H1 (cell line): ENCODE data around the gene POU2F1. TPM values are rescaled to one million over a fixed set of nuclear protein-coding genes. Genes with fewer than 3 reads are reported as not detected.

Experiments
- CTCF ChIA-PET: fragments of 300-600 bp; sonication (Branson Sonifier 250); formaldehyde crosslinking; loops from one replicate; lab custom pipeline; 2021; ENCODE audit not compliant: partially characterized antibody; lab: Charles Lee
- POLR2A ChIA-PET: fragments of 300-600 bp; sonication (Branson Sonifier 250); formaldehyde crosslinking; loops from one replicate; lab custom pipeline; 2021; ENCODE audit warnings: inconsistent platforms; ENCODE audit not compliant: partially characterized antibody; lab: Charles Lee
- DNase-seq, 2 experiments: peaks; one replicate each; pipeline versions ENCODE4 v3.0.0 to v3.0.0-alpha.2; 2010 to 2022; ENCODE audit warnings: low spot score in 2 of 2, low read depth in 1 of 2, mixed read lengths in 1 of 2
- FAIRE-seq: peaks from 2 replicates; lab custom pipeline; 2011; peaks lifted over from hg19 to GRCh38; lab: Jason Lieb, UNC
- H2AFZ ChIP-seq: 2 replicates; pipeline ENCODE4 v1.8.1; 2012; ENCODE audit warnings: low read length, inconsistent platforms
- H2AK5ac ChIP-seq: 2 replicates; pipeline ENCODE4 v1.6.1; 2013; ENCODE audit warnings: low read depth, low read length
- H2BK120ac ChIP-seq: replicated peaks from 2 replicates; pipeline ENCODE3; 2013; ENCODE audit warnings: low read depth, low read length, inconsistent platforms
- H2BK12ac ChIP-seq: 2 replicates; pipeline ENCODE4 v1.6.1; 2013; ENCODE audit warnings: low read depth, low read length
- H2BK15ac ChIP-seq: 2 replicates; pipeline ENCODE4 v1.6.1; 2013; ENCODE audit warnings: low read length
- H2BK20ac ChIP-seq: 2 replicates; pipeline ENCODE4 v1.6.1; 2013; ENCODE audit warnings: low read length
- H2BK5ac ChIP-seq: 2 replicates; pipeline ENCODE4 v1.6.1; 2013; ENCODE audit warnings: low read depth, low read length
- H3K14ac ChIP-seq: 2 replicates; pipeline ENCODE4 v1.6.1; 2013; ENCODE audit warnings: inconsistent platforms; ENCODE audit not compliant: insufficient read length
- H3K18ac ChIP-seq: 2 replicates; pipeline ENCODE4 v1.6.1; 2013; ENCODE audit warnings: low read length; ENCODE audit errors: extremely low read depth
- H3K23ac ChIP-seq: 2 replicates; pipeline ENCODE4 v1.6.1; 2013; ENCODE audit warnings: inconsistent platforms; ENCODE audit not compliant: insufficient read length
- H3K23me2 ChIP-seq: 2 replicates; pipeline ENCODE4 v1.6.1; 2013; ENCODE audit warnings: low read depth, low read length
- H3K27ac ChIP-seq: 2 replicates; pipeline ENCODE4 v1.6.1; 2011; ENCODE audit warnings: low read depth, low read length, inconsistent platforms
- H3K27me3 ChIP-seq, 4 experiments: replicated peaks in 1 of 4; 1 replicate in 1 of 4; 2 replicates in 3 of 4; pipeline versions ENCODE4 v1.6.1 to v1.8.1; 2011 to 2013; ENCODE audit warnings: low read length in 3 of 4, mild to moderate bottlenecking in 3 of 4, inconsistent platforms in 2 of 4, mixed read lengths in 2 of 4, moderate library complexity in 1 of 4; ENCODE audit not compliant: control insufficient read depth in 3 of 4, insufficient read depth in 3 of 4; ENCODE audit errors: extremely low read depth in 1 of 4
- H3K36me3 ChIP-seq, 4 experiments: 2 replicates each; pipeline versions ENCODE4 v1.6.1 to v1.8.1; 2011 to 2013; ENCODE audit warnings: mild to moderate bottlenecking in 4 of 4, low read length in 3 of 4, moderate library complexity in 2 of 4, control low read depth in 1 of 4, inconsistent platforms in 1 of 4; ENCODE audit not compliant: insufficient read depth in 4 of 4, control insufficient read depth in 2 of 4
- H3K4ac ChIP-seq: replicated peaks from 2 replicates; pipeline ENCODE3; 2013; ENCODE audit warnings: low read length, low read depth, mixed read lengths, inconsistent platforms; ENCODE audit not compliant: insufficient read length
- H3K4me1 ChIP-seq, 4 experiments: replicated peaks in 1 of 4; 1 replicate in 1 of 4; 2 replicates in 3 of 4; pipeline versions ENCODE4 v1.6.1 to v1.8.1; 2011 to 2013; ENCODE audit warnings: low read length in 3 of 4, inconsistent platforms in 2 of 4, mixed read lengths in 1 of 4; ENCODE audit not compliant: insufficient read depth in 4 of 4, control insufficient read depth in 3 of 4
- H3K4me2 ChIP-seq, 2 experiments: 2 replicates each; pipeline versions ENCODE4 v1.6.1 to v1.8.1; 2011 to 2013; ENCODE audit warnings: low read depth in 2 of 2, low read length in 2 of 2, control low read depth in 1 of 2, inconsistent platforms in 1 of 2, mild to moderate bottlenecking in 1 of 2; ENCODE audit not compliant: insufficient read depth in 1 of 2
- H3K4me3 ChIP-seq, 4 experiments: fragments of 200-600, 300-600 bp in 1 of 4; sonication (generic), shearing (Covaris generic), sonication (Bioruptor Twin) in 1 of 4; 2 replicates each; pipeline versions ENCODE4 v1.5.1 to v1.8.1; 2011 to 2016; ENCODE audit warnings: low read length in 4 of 4, low read depth in 3 of 4, control low read depth in 2 of 4, inconsistent platforms in 2 of 4, mild to moderate bottlenecking in 2 of 4, mixed read lengths in 1 of 4, moderate library complexity in 1 of 4; ENCODE audit not compliant: insufficient read depth in 2 of 4; ENCODE audit errors: extremely low read depth in 1 of 4
- H3K56ac ChIP-seq: replicated peaks from 2 replicates; pipeline ENCODE3; 2013; ENCODE audit warnings: low read depth, mild to moderate bottlenecking, mixed read lengths, low read length, inconsistent platforms; ENCODE audit not compliant: insufficient read length
- H3K79me1 ChIP-seq: 2 replicates; pipeline ENCODE4 v1.6.1; 2013; ENCODE audit warnings: low read depth, low read length, control low read depth
- H3K79me2 ChIP-seq, 2 experiments: 2 replicates each; pipeline versions ENCODE4 v1.6.1 to v1.8.1; 2012 to 2013; ENCODE audit warnings: low read length in 2 of 2, mild to moderate bottlenecking in 2 of 2, inconsistent platforms in 1 of 2; ENCODE audit not compliant: insufficient read depth in 2 of 2, control insufficient read depth in 1 of 2
- H3K9ac ChIP-seq, 4 experiments: replicated peaks in 1 of 4; 1 replicate in 1 of 4; 2 replicates in 3 of 4; pipeline versions ENCODE4 v1.6.1 to v1.8.1; 2011 to 2013; ENCODE audit warnings: low read depth in 3 of 4, low read length in 3 of 4, control low read depth in 2 of 4, mild to moderate bottlenecking in 2 of 4, moderate library complexity in 2 of 4, inconsistent platforms in 1 of 4; ENCODE audit errors: extremely low read depth in 1 of 4
- H3K9me3 ChIP-seq, 2 experiments: 2 replicates each; pipeline versions ENCODE4 v1.6.1 to v1.8.1; 2012 to 2013; ENCODE audit warnings: mild to moderate bottlenecking in 2 of 2, moderate library complexity in 2 of 2, control low read depth in 1 of 2, inconsistent platforms in 1 of 2, low read depth in 1 of 2, low read length in 1 of 2, mixed read lengths in 1 of 2; ENCODE audit not compliant: insufficient read depth in 2 of 2
- H4K20me1 ChIP-seq, 2 experiments: replicated peaks in 1 of 2; 2 replicates each; pipeline versions ENCODE3 to v1.8.1; 2011 to 2013; ENCODE audit warnings: inconsistent platforms in 2 of 2, low read length in 2 of 2, mild to moderate bottlenecking in 1 of 2; ENCODE audit not compliant: insufficient read depth in 2 of 2, control insufficient read depth in 1 of 2
- H4K5ac ChIP-seq: 2 replicates; pipeline ENCODE4 v1.6.1; 2013; ENCODE audit warnings: low read length, low read depth, mixed read lengths, inconsistent platforms; ENCODE audit not compliant: insufficient read length
- H4K8ac ChIP-seq: 2 replicates; pipeline ENCODE4 v1.8.0; 2013; ENCODE audit warnings: mild to moderate bottlenecking, moderate library complexity, low read length, inconsistent platforms; ENCODE audit not compliant: insufficient read depth; ENCODE audit errors: extremely low read depth
- H4K91ac ChIP-seq: replicated peaks from 2 replicates; pipeline ENCODE3; 2013; ENCODE audit warnings: low read length, mixed read lengths, inconsistent platforms; ENCODE audit not compliant: insufficient read length
- CBX5 ChIP-seq: fragments of 300-800, 300-1000 bp; sonication (generic); IDR thresholded peaks from 2 replicates; pipeline ENCODE4 v1.7.1; 2016; ENCODE audit warnings: antibody characterized with exemption, low read length, low read depth
- CTCF ChIP-seq, 3 experiments: IDR thresholded peaks; 1 replicate in 2 of 3; 2 replicates in 1 of 3; pipeline versions ENCODE4 v1.5.1 to v1.6.1; 2011; ENCODE audit warnings: low read length in 3 of 3, mild to moderate bottlenecking in 3 of 3, inconsistent platforms in 2 of 3, low read depth in 1 of 3, moderate library complexity in 1 of 3; ENCODE audit not compliant: insufficient read depth in 1 of 3; ENCODE audit errors: control extremely low read depth in 1 of 3
- GABPA ChIP-seq: IDR thresholded peaks from 2 replicates; pipeline ENCODE4 v1.6.1; 2011; ENCODE audit warnings: mild to moderate bottlenecking, low read length, moderate library complexity, borderline replicate concordance; ENCODE audit not compliant: insufficient read depth
- HDAC2 ChIP-seq, 2 experiments: fragments of 300-600 bp in 1 of 2; sonication (generic) in 1 of 2; IDR thresholded peaks; 2 replicates each; pipeline ENCODE4 v1.6.1; 2011 to 2012; ENCODE audit warnings: low read depth in 2 of 2, low read length in 2 of 2, mild to moderate bottlenecking in 2 of 2, moderate library complexity in 2 of 2, borderline replicate concordance in 1 of 2, inconsistent platforms in 1 of 2
- KDM5A ChIP-seq: fragments of 200-600 bp; IDR thresholded peaks from 2 replicates; pipeline ENCODE4 v1.7.1; 2012; ENCODE audit warnings: mild to moderate bottlenecking, low read length, inconsistent platforms, mixed read lengths
- MAFK ChIP-seq: IDR thresholded peaks from 2 replicates; pipeline ENCODE4 v1.6.1; 2012; ENCODE audit warnings: low read depth, mild to moderate bottlenecking, improper control_type of control experiment, low read length
- NANOG ChIP-seq: IDR thresholded peaks from 2 replicates; pipeline ENCODE4 v1.6.1; 2011; ENCODE audit warnings: low read length, low read depth, mild to moderate bottlenecking, inconsistent platforms; ENCODE audit not compliant: insufficient read depth, poor library complexity, severe bottlenecking
- SIN3A ChIP-seq, 2 experiments: IDR thresholded peaks in 1 of 2; conservative IDR thresholded peaks in 1 of 2; 2 replicates each; pipeline ENCODE4 v1.6.1; 2011 to 2012; ENCODE audit warnings: low read length in 2 of 2, improper control_type of control experiment in 1 of 2, low read depth in 1 of 2, mild to moderate bottlenecking in 1 of 2
- SP1 ChIP-seq: IDR thresholded peaks from 2 replicates; pipeline ENCODE4 v1.6.1; 2011; ENCODE audit warnings: low read depth, low read length
- SP4 ChIP-seq: IDR thresholded peaks from 2 replicates; pipeline ENCODE4 v1.6.1; 2012; ENCODE audit warnings: low read length, inconsistent platforms
- TAF1 ChIP-seq: IDR thresholded peaks from 2 replicates; pipeline ENCODE4 v1.6.1; 2011; ENCODE audit warnings: mild to moderate bottlenecking, low read depth, low read length
- WGBS, 2 experiments: shearing (Covaris generic) in 1 of 2; methylation state at CpG; one replicate each; pipeline versions ENCODE4 v1.1.6 to v1.1.7; 2013 to 2015; ENCODE audit warnings: low lambda C conversion rate in 2 of 2, mixed read lengths in 2 of 2, inconsistent platforms in 1 of 2, low coverage in 1 of 2, missing lambda C conversion rate in 1 of 2; ENCODE audit not compliant: insufficient replicate concordance in 2 of 2, insufficient coverage in 1 of 2, insufficient read length in 1 of 2; ENCODE audit errors: extremely low coverage in 1 of 2, missing lambda C conversion rate in 1 of 2; 5-methylcytosine and 5-hydroxymethylcytosine counted together
- polyA plus RNA-seq, 7 experiments: library from polyadenylated mRNA; depleted of rRNA in 3 of 7; stranded (reverse) in 5 of 7; unstranded in 2 of 7; fragments of >200 nt in 5 of 7; fragments of 200-250 nt in 2 of 7; gene quantifications; 1 replicate in 5 of 7; 2 replicates in 1 of 7; 4 replicates in 1 of 7; pipeline versions ENCODE4 v1.2.1 to v1.2.3, GENCODE V29; 2011 to 2013; ENCODE audit warnings: missing spikeins in 2 of 7, mixed read lengths in 2 of 7
- total RNA-seq: library from RNA; stranded (reverse); fragmentation: NEBNext Ultra II Directional; extraction: Animal tissue kit (Norgen Biotek cat#: 25700); gene quantifications from 2 replicates; pipeline ENCODE4 v1.2.1, GENCODE V29; 2021

POU2F1 gene
- total and polyA plus RNA-seq, 2 of the 8 experiments (the other 6 are each of a cell fraction or from before 2014, with no cell fraction given): 37.0 to 57.2 TPM

- H3K27me3 ChIP-seq: no peaks in the 10 kb centered on the region
- no peak overlapping the region for H3K4me3 ChIP-seq
- whole genome bisulfite sequencing, 2 experiments: 97% methylated on average over 2 of the region's 2 CpGs; no CpG with 5 or more reads in 1 of the 2 experiments
- no peaks in the 10 kb centered on the region for H3K36me3 ChIP-seq
- H4K8ac ChIP-seq: no peak overlapping the region
- no peak overlapping the region for H2BK15ac ChIP-seq
- no peak overlapping the region for H3K14ac ChIP-seq
- CTCF ChIA-PET: interaction anchor here (0.6 to 2.7 kb wide), 10 partner anchors 12 to 301 kb away, joined by 3 to 14 read pairs (median 4); partner anchors contain the start of gene POU2F1
- peaks cover 0 to 24% (median 9%) of the 10 kb centered on the region in 4 experiments; a peak in 6 of 7 replicates for H3K4me1 ChIP-seq
- H2AFZ ChIP-seq: no peak overlapping the region
- H3K79me2 ChIP-seq: peaks cover 52 to 99% of the 10 kb centered on the region in 2 experiments
- FAIRE-seq (no peak), DNase-seq (no peak)
- H3K27ac ChIP-seq: no peak overlapping the region
- no peak overlapping the region for H2AK5ac ChIP-seq
- no peak overlapping the region for H2BK120ac ChIP-seq
- H3K56ac ChIP-seq: no peak overlapping the region
- H3K18ac ChIP-seq: no peak overlapping the region
- no peak overlapping the region for H3K4me2 ChIP-seq
- H3K9me3 ChIP-seq: no peaks in the 10 kb centered on the region
- H4K20me1 ChIP-seq: peaks cover 17 to 35% of the 10 kb centered on the region in 2 experiments
- no peak overlapping the region for H4K91ac ChIP-seq
- POLR2A ChIA-PET: interaction anchor here (0.6 to 6.8 kb wide), 3 partner anchors 9 to 79 kb away, joined by 3 to 73 read pairs (median 6); partner anchors contain the start of gene POU2F1
- no peak overlapping the region for H3K9ac ChIP-seq
- H2BK20ac ChIP-seq: no peak overlapping the region
- H3K23ac ChIP-seq: no peak overlapping the region
- H2BK5ac ChIP-seq: no peak overlapping the region
- H2BK12ac ChIP-seq: no peak overlapping the region
- H4K5ac ChIP-seq: no peak overlapping the region
- peaks cover 6% of the 10 kb centered on the region; the same call in 1 of the 2 replicates for H3K79me1 ChIP-seq
- H3K4ac ChIP-seq: no peak overlapping the region
- H3K23me2 ChIP-seq: no peaks in the 10 kb centered on the region; the same call in 1 of the 2 replicates
- TF ChIP-seq MAFK (no peak), SP4 (no peak), TAF1 (no peak), SIN3A (conservative IDR thresholded peaks at IDR 0.05 in 1 of 2, IDR thresholded peaks at IDR 0.05 in 1 of 2; ENCODE audit: low read depth in 1 of 2, low read length in 2 of 2) (no peak), CTCF (IDR thresholded peaks at IDR 0.05; ENCODE audit: control extremely low read depth in 1 of 3, insufficient read depth in 1 of 3, low read depth in 1 of 3, low read length in 3 of 3) (no peak), KDM5A (no peak), CBX5 (no peak), HDAC2 (IDR thresholded peaks at IDR 0.05; ENCODE audit: borderline replicate concordance in 1 of 2, low read depth in 2 of 2, low read length in 2 of 2) (no peak), NANOG (no peak), GABPA (no peak), SP1 (no peak)
Measured at GRCh38 chr1:167232801-167233200, 12.1 kb downstream of the POU2F1 start.
